ENCODE measurements around the gene STRADA.

GRCh38 chr17:63754046-63754445 is 12.4 kb upstream of the STRADA start:
- no peak for TF ChIP-seq CTCF (IDR thresholded peaks at IDR 0.05)
- no peak for TF ChIP-seq POLR2A (IDR thresholded peaks at IDR 0.05)
